CD8-positive, alpha-beta memory T cell (primary cell): ENCODE measurements around the gene PRCD. TPM values are rescaled to one million over a fixed set of nuclear protein-coding genes. Genes with fewer than 3 reads are reported as not detected.

ENCODE experiments used
- CTCF ChIA-PET: fragments of 350-600 bp; sonication (Branson Sonifier 250); formaldehyde crosslinking; loops from one replicate; lab custom pipeline; 2021; ENCODE audit warnings: antibody characterized with exemption; lab: Charles Lee
- POLR2A ChIA-PET: fragments of 350-600 bp; sonication (Branson Sonifier 250); formaldehyde crosslinking; loops from one replicate; lab custom pipeline; 2021; ENCODE audit warnings: antibody characterized with exemption; lab: Charles Lee
- DNase-seq, 5 donors: peaks; one replicate each; pipeline versions ENCODE4 v3.0.0 to v3.0.0-alpha.2; 2020 to 2022; ENCODE audit warnings: mixed read lengths in 1 of 5
- H3K27ac ChIP-seq: one replicate; pipeline ENCODE4 v1.7.0; 2013; ENCODE audit warnings: low read depth, mild to moderate bottlenecking, low read length, moderate library complexity
- H3K27me3 ChIP-seq: 2 replicates; pipeline ENCODE4 v1.7.0; 2013; ENCODE audit warnings: low read length, mild to moderate bottlenecking; ENCODE audit not compliant: insufficient read depth, poor library complexity, severe bottlenecking
- H3K36me3 ChIP-seq: 2 replicates; pipeline ENCODE4 v1.7.0; 2013; ENCODE audit warnings: mild to moderate bottlenecking, low read length, moderate library complexity; ENCODE audit not compliant: insufficient read depth
- H3K4me1 ChIP-seq: 2 replicates; pipeline ENCODE4 v1.7.0; 2013; ENCODE audit warnings: mild to moderate bottlenecking, low read length, moderate library complexity; ENCODE audit not compliant: insufficient read depth
- H3K4me3 ChIP-seq: 2 replicates; pipeline ENCODE4 v1.7.0; 2013; ENCODE audit warnings: mild to moderate bottlenecking, low read length
- H3K9me3 ChIP-seq: 2 replicates; pipeline ENCODE4 v1.7.0; 2013; ENCODE audit warnings: mild to moderate bottlenecking, low read length
- H3K27ac Mint-ChIP-seq, 8 donors: one replicate each; pipeline ENCODE4 v1.8.0; 2020 to 2021; ENCODE audit warnings: mixed read lengths in 8 of 8, mild to moderate bottlenecking in 6 of 8, inconsistent platforms in 3 of 8, moderate library complexity in 3 of 8
- H3K27me3 Mint-ChIP-seq, 2 donors: one replicate each; pipeline ENCODE4 v1.8.0; 2020 to 2021; ENCODE audit warnings: mixed read lengths in 2 of 2, mild to moderate bottlenecking in 1 of 2, moderate library complexity in 1 of 2
- H3K36me3 Mint-ChIP-seq, 3 donors: one replicate each; pipeline ENCODE4 v1.8.0; 2020 to 2021; ENCODE audit warnings: mixed read lengths in 3 of 3, inconsistent platforms in 1 of 3, mild to moderate bottlenecking in 1 of 3
- H3K4me1 Mint-ChIP-seq, 3 donors: one replicate each; pipeline ENCODE4 v1.8.0; 2020 to 2021; ENCODE audit warnings: mixed read lengths in 3 of 3, inconsistent platforms in 1 of 3, mild to moderate bottlenecking in 1 of 3
- H3K4me3 Mint-ChIP-seq, 7 donors: one replicate each; pipeline ENCODE4 v1.8.0; 2020 to 2021; ENCODE audit warnings: mixed read lengths in 7 of 7, mild to moderate bottlenecking in 6 of 7, moderate library complexity in 4 of 7, inconsistent platforms in 2 of 7
- H3K9me3 Mint-ChIP-seq, 5 donors: one replicate each; pipeline ENCODE4 v1.8.0; 2020 to 2022; ENCODE audit warnings: mixed read lengths in 5 of 5, mild to moderate bottlenecking in 3 of 5, moderate library complexity in 2 of 5, inconsistent platforms in 1 of 5
- polyA plus RNA-seq: library from polyadenylated mRNA; unstranded; fragments of 300-500 nt; fragmentation: Illumina TruSeq; gene quantifications from one replicate; pipeline ENCODE4 v1.2.3, GENCODE V29; 2021
- total RNA-seq, 2 experiments: library from RNA; stranded (reverse); gene quantifications; one replicate each; pipeline ENCODE4 v1.2.3, GENCODE V29; 2021

Gene PRCD
- total and polyA plus RNA-seq, 3 experiments from 2014 or later: 0.38 to 1.2 (median 0.53) TPM

GRCh38 chr17:76534831-76535732 lies 4.8 kb upstream of the PRCD start:
- no peaks in the 10 kb centered on the region for H3K9me3 ChIP-seq
- H3K4me1 Mint-ChIP-seq: peaks cover 4 to 16% (median 6%) of the 10 kb centered on the region in 3 donors
- no peak overlapping the region for H3K4me3 ChIP-seq
- H3K4me1 ChIP-seq: peaks cover 6% of the 10 kb centered on the region
- no peak overlapping the region for H3K27ac ChIP-seq
- ChIA-PET CTCF (interaction anchor here (2.0 kb wide), 1 partner anchor 12 kb away, joined by 9 read pairs; no protein-coding TSS in a partner anchor), POLR2A (no interaction called here)
- no peak for DNase-seq
- H3K4me3 Mint-ChIP-seq: no peak overlapping the region
- H3K36me3 Mint-ChIP-seq: no peaks in the 10 kb centered on the region
- no peaks in the 10 kb centered on the region for H3K9me3 Mint-ChIP-seq
- H3K27me3 Mint-ChIP-seq: peaks cover 12 to 19% of the 10 kb centered on the region in 2 donors
- peak overlapping the region in 2 of 8 donors; percentile 47 to 51 for H3K27ac Mint-ChIP-seq
- peaks cover 18% of the 10 kb centered on the region for H3K27me3 ChIP-seq
- no peaks in the 10 kb centered on the region for H3K36me3 ChIP-seq

GRCh38 chr17:76535788-76536510 lies 3.9 kb upstream of the PRCD start:
- no peaks in the 10 kb centered on the region for H3K36me3 Mint-ChIP-seq
- H3K9me3 Mint-ChIP-seq: no peaks in the 10 kb centered on the region
- Histone ChIP-seq H3K4me1 (no peaks in the 10 kb centered on the region), H3K4me3 (no peak overlapping the region), H3K9me3 (no peaks in the 10 kb centered on the region), H3K36me3 (no peaks in the 10 kb centered on the region), H3K27ac (no peak overlapping the region), H3K27me3 (peaks cover 22% of the 10 kb centered on the region)
- peaks cover 4 to 19% (median 6%) of the 10 kb centered on the region in 3 donors for H3K4me1 Mint-ChIP-seq
- H3K4me3 Mint-ChIP-seq: no peak overlapping the region
- DNase-seq: no peak
- H3K27ac Mint-ChIP-seq: peak overlapping the region in 1 of 8 donors; percentile 76
- CTCF ChIA-PET: interaction anchor here (0.8 to 2.0 kb wide), 4 partner anchors 11 to 50 kb away, joined by 3 to 9 read pairs (median 4); partner anchors contain the start of gene ST6GALNAC2
- H3K27me3 Mint-ChIP-seq: peaks cover 14 to 20% of the 10 kb centered on the region in 2 donors
- POLR2A ChIA-PET: no interaction called here

DNA sequence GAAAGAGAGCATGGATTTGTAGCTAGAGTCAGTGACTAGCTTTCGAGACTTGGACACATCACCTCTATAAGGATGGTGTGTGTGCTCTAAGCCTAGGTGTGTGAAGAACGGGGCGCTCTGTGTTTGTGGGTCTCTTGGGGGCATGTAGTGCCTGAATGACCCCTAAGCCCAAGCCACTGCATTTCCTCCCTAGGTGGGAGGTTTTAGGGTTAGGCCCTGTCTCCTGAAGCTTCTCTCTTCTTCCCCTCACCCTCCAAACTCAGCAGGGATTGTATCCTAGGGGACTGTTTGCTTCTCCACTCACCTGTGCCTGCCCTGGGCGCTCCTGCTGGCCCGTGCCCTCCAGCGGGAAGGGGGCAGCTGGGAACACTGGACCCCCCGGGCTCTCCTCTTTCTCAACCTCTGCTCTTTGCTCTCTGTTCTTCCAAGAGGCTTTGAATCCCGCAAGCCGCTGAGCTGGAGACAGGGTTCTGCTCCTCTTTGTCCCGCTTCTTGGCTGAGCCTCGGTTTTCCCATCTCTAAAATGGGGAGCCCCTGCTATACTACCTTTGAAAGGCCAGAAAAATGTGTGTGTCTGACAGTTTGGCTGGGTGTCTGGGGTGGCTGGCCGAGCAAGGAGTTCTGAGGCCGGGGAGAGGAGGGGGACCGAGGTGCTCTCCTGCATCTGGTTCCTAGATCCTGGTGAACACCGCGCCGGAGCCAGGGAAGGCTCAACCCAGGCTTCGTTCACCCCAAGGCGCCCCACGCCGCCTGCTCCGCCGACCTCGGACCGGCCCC lies 3.1 kb upstream of the PRCD start:
- CTCF ChIA-PET: interaction anchor here (0.8 to 1.4 kb wide), 3 partner anchors 10 to 49 kb away, joined by 3 to 6 read pairs (median 3); partner anchors contain the start of gene ST6GALNAC2
- H3K9me3 ChIP-seq: no peaks in the 10 kb centered on the region
- H3K27me3 ChIP-seq: peaks cover 22% of the 10 kb centered on the region
- no peaks in the 10 kb centered on the region for H3K9me3 Mint-ChIP-seq
- H3K27ac Mint-ChIP-seq: peak overlapping the region in 1 of 8 donors; percentile 76
- no peak overlapping the region for H3K27ac ChIP-seq
- peaks cover 16 to 23% of the 10 kb centered on the region in 2 donors for H3K27me3 Mint-ChIP-seq
- no peaks in the 10 kb centered on the region for H3K36me3 ChIP-seq
- DNase-seq: no peak
- H3K4me3 Mint-ChIP-seq: peak overlapping the region in 1 of 7 donors; percentile 39
- POLR2A ChIA-PET: interaction anchor here (0.6 kb wide), 1 partner anchor 53 kb away, joined by 6 read pairs; no protein-coding TSS in a partner anchor
- no peaks in the 10 kb centered on the region for H3K36me3 Mint-ChIP-seq
- H3K4me1 ChIP-seq: no peaks in the 10 kb centered on the region
- H3K4me1 Mint-ChIP-seq: peaks cover 4 to 19% (median 6%) of the 10 kb centered on the region in 3 donors
- no peak overlapping the region for H3K4me3 ChIP-seq

DNA sequence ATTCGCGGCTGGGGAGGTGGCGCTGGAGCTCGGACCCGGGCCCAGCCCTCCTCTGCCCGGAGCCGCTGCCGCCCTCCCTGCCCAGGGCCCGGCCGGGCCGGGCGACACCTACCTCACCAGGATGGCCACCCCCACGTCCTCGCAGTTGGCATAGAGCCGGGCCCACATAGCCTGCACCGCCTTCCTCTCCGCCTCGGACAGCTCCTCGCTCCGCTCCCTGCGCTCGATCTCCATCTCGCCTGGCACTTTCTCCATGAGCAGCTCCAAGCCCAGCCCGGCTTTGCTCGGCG lies 2.6 kb upstream of the PRCD start:
- Mint-ChIP-seq H3K4me1 (peaks cover 1 to 15% (median 6%) of the 10 kb centered on the region in 3 donors), H3K27me3 (peaks cover 17 to 25% of the 10 kb centered on the region in 2 donors), H3K9me3 (no peaks in the 10 kb centered on the region), H3K27ac (no peak overlapping the region), H3K36me3 (no peaks in the 10 kb centered on the region), H3K4me3 (no peak overlapping the region)
- H3K36me3 ChIP-seq: no peaks in the 10 kb centered on the region
- H3K27ac ChIP-seq: no peak overlapping the region
- H3K4me3 ChIP-seq: no peak overlapping the region
- ChIA-PET POLR2A (interaction anchor here (0.6 kb wide), 1 partner anchor 52 kb away, joined by 6 read pairs; no protein-coding TSS in a partner anchor), CTCF (interaction anchor here (1.4 kb wide), 1 partner anchor 14 kb away, joined by 6 read pairs; no protein-coding TSS in a partner anchor)
- peaks cover 22% of the 10 kb centered on the region for H3K27me3 ChIP-seq
- H3K9me3 ChIP-seq: no peaks in the 10 kb centered on the region
- DNase-seq: no peak
- no peaks in the 10 kb centered on the region for H3K4me1 ChIP-seq

GRCh38 chr17:76537578-76538280 lies 2.1 kb upstream of the PRCD start, which contains the start of gene CYGB:
CYGB (minus strand) TSS chr17:76537709; CDS start chr17:76537542, 167 bp downstream.
- CTCF ChIA-PET: interaction anchor here (1.3 to 3.4 kb wide), 2 partner anchors 15 to 86 kb away, joined by 3 to 10 read pairs; no protein-coding TSS in a partner anchor
- H3K4me3 Mint-ChIP-seq: peak within 1 kb of the TSS in 1 of 7 donors; percentile 39

GRCh38 chr17:76538281-76538931 lies 1.4 kb upstream of the PRCD start:
- H3K27ac ChIP-seq: no peak overlapping the region
- H3K27me3 Mint-ChIP-seq: peaks cover 17 to 30% of the 10 kb centered on the region in 2 donors
- peak overlapping the region in 1 of 8 donors; percentile 19 for H3K27ac Mint-ChIP-seq
- no peak overlapping the region for H3K4me3 ChIP-seq
- H3K9me3 ChIP-seq: no peaks in the 10 kb centered on the region
- POLR2A ChIA-PET: no interaction called here
- peaks cover 1 to 15% (median 6%) of the 10 kb centered on the region in 3 donors for H3K4me1 Mint-ChIP-seq
- H3K36me3 ChIP-seq: no peaks in the 10 kb centered on the region
- CTCF ChIA-PET: interaction anchor here (1.3 to 3.4 kb wide), 3 partner anchors 15 to 85 kb away, joined by 3 to 10 read pairs (median 4); no protein-coding TSS in a partner anchor
- H3K36me3 Mint-ChIP-seq: no peaks in the 10 kb centered on the region
- no peaks in the 10 kb centered on the region for H3K4me1 ChIP-seq
- H3K27me3 ChIP-seq: peaks cover 22% of the 10 kb centered on the region
- no peaks in the 10 kb centered on the region for H3K9me3 Mint-ChIP-seq
- H3K4me3 Mint-ChIP-seq: peak overlapping the region in 4 of 7 donors; percentile 23 to 69 (median 42)
- no peak for DNase-seq

More at GRCh38 chr17:76537578-76538280, 2.1 kb upstream of the PRCD start, which contains the start of gene CYGB:
- Mint-ChIP-seq H3K9me3 (no peaks in the 10 kb centered on the region), H3K4me1 (peaks cover 1 to 15% (median 6%) of the 10 kb centered on the region in 3 donors), H3K27ac (peak within 1 kb of the TSS in 1 of 8 donors; percentile 19), H3K36me3 (no peaks in the 10 kb centered on the region), H3K27me3 (peaks cover 17 to 28% of the 10 kb centered on the region in 2 donors)
- Histone ChIP-seq H3K9me3 (no peaks in the 10 kb centered on the region), H3K27me3 (peaks cover 22% of the 10 kb centered on the region), H3K4me1 (no peaks in the 10 kb centered on the region), H3K4me3 (no peak within 1 kb of the TSS), H3K36me3 (no peaks in the 10 kb centered on the region), H3K27ac (no peak within 1 kb of the TSS)
- POLR2A ChIA-PET: interaction anchor here (0.6 kb wide), 1 partner anchor 52 kb away, joined by 6 read pairs; no protein-coding TSS in a partner anchor
- DNase-seq: peak in 1 of 5 donors; percentile 52
